H1 (cell line): Measurements from ENCODE around the gene MESD. TPM values are rescaled to one million over a fixed set of nuclear protein-coding genes. Genes with fewer than 3 reads are reported as not detected.

Source experiments
- BCL11A ChIP-seq, 2 experiments: IDR thresholded peaks; one replicate each; pipeline ENCODE4 v1.6.1; 2011; ENCODE audit warnings: low read depth in 2 of 2, low read length in 2 of 2, mild to moderate bottlenecking in 2 of 2
- EZH2 ChIP-seq: fragments of 200-600 bp; sonication (generic); IDR thresholded peaks from 2 replicates; pipeline ENCODE4 v1.7.1; 2012; ENCODE audit warnings: low read depth, mild to moderate bottlenecking, moderate library complexity, low read length, inconsistent platforms; ENCODE audit not compliant: severe bottlenecking
- JUND ChIP-seq: IDR thresholded peaks from 2 replicates; pipeline ENCODE4 v1.6.1; 2011; ENCODE audit warnings: mild to moderate bottlenecking, improper control_type of control experiment, low read length
- RXRA ChIP-seq: IDR thresholded peaks from 2 replicates; pipeline ENCODE4 v1.6.1; 2011; ENCODE audit warnings: low read depth, mild to moderate bottlenecking, low read length, moderate library complexity; ENCODE audit not compliant: insufficient read depth
- TAF7 ChIP-seq: optimal IDR thresholded peaks from 2 replicates; pipeline ENCODE3; 2011; ENCODE audit warnings: low read depth, mild to moderate bottlenecking, inconsistent platforms, low read length, moderate library complexity, borderline replicate concordance
- polyA plus RNA-seq, 7 experiments: library from polyadenylated mRNA; depleted of rRNA in 3 of 7; stranded (reverse) in 5 of 7; unstranded in 2 of 7; fragments of >200 nt in 5 of 7; fragments of 200-250 nt in 2 of 7; gene quantifications; 1 replicate in 5 of 7; 2 replicates in 1 of 7; 4 replicates in 1 of 7; pipeline versions ENCODE4 v1.2.1 to v1.2.3, GENCODE V29; 2011 to 2013; ENCODE audit warnings: missing spikeins in 2 of 7, mixed read lengths in 2 of 7
- total RNA-seq: library from RNA; stranded (reverse); fragmentation: NEBNext Ultra II Directional; extraction: Animal tissue kit (Norgen Biotek cat#: 25700); gene quantifications from 2 replicates; pipeline ENCODE4 v1.2.1, GENCODE V29; 2021
- TF ChIP-seq, protein P1 (sequence below): IDR thresholded peaks from 2 replicates; pipeline ENCODE4 v1.6.1; 2012; ENCODE audit warnings: inconsistent platforms

MESD gene
- total and polyA plus RNA-seq, 2 of the 8 experiments (the other 6 are each of a cell fraction or from before 2014, with no cell fraction given) = 11.0 to 28.3 TPM

DNA sequence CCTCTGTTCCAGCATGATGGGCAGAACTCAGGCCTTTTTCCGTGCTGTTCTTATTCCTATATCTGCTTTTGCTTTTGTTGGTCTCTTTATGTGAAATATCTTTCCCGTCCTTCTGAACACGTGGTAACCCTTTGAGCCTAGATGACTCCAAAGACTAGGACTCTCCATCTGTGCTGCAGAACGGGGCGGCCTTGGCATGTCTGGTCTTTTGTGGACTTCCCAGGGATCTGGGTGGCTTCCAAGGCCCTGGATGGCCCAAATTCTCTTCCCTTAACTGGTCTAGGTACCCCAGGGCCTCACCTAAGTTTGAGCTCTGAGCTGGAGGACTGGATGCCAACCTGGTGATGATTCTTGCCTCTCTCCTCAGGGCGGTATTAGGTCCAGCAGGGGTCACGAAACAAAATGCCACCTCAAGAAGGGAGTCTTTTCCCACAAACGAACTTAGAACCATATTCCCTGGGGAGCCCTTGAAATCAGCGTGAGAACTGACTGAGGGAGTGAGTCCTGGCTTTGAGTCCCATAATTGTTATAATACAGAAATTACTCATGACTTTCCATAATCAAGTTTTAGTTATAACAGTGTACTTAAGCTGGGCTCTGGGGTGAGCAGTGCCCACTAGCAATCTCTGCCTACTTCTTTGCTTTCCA, 25.0 kb upstream of the MESD start (continued):
- TF ChIP-seq, protein P1, sequence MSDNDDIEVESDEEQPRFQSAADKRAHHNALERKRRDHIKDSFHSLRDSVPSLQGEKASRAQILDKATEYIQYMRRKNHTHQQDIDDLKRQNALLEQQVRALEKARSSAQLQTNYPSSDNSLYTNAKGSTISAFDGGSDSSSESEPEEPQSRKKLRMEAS = no peak
- no peak for TF ChIP-seq JUND
- TF ChIP-seq TAF7 = no peak
- no peak for TF ChIP-seq BCL11A (IDR thresholded peaks at IDR 0.05; ENCODE audit: low read depth in 2 of 2, low read length in 2 of 2)
- no peak for TF ChIP-seq EZH2
- no peak for TF ChIP-seq RXRA
